GM19193 (cell line): ENCODE data around the gene TRERF1.

Source experiments
- POLR2A ChIP-seq: IDR thresholded peaks from 4 replicates; pipeline ENCODE4 v1.6.1; 2011; ENCODE audit not compliant: insufficient read depth, insufficient read length; ENCODE audit errors: extremely low read depth

Gene TRERF1

DNA sequence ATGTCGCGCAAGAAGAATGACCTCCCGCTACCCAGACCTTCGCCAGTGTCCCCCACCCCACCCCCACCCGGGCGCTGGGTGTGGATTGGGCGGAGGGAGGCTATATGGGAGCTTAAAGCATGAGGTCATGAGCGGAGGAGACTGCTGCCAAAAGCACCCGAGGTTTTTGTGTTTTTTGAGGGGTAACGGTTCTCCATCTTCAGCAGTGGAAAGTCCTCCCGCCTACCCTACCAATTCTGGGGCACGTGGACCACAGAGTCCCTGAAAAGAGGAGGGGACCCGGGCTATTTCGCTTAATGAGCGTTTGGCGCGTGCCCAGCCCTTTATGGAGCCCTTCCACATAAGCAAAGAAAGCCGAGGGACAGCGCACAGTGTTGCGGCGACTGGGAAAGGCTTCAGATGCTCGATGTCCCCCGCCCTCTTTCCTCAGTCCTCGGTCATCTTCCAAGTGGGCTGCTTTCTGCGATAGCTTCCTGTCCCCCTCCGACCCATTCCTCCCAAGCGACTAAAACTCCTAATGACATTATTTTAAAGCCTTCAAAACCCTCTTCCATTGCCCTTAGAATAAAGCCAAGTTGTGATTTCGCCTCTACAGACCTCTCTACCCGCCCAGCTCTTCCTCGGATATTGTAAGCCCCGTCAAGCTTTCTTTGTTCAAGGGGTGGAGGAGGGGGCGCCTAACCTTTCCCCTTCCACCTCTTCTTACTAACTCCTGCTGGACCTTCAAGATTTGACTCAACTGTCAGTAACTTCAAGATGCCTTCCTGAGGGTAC, 2.1 kb upstream of the TRERF1 start:
- no peak for TF ChIP-seq POLR2A

DNA sequence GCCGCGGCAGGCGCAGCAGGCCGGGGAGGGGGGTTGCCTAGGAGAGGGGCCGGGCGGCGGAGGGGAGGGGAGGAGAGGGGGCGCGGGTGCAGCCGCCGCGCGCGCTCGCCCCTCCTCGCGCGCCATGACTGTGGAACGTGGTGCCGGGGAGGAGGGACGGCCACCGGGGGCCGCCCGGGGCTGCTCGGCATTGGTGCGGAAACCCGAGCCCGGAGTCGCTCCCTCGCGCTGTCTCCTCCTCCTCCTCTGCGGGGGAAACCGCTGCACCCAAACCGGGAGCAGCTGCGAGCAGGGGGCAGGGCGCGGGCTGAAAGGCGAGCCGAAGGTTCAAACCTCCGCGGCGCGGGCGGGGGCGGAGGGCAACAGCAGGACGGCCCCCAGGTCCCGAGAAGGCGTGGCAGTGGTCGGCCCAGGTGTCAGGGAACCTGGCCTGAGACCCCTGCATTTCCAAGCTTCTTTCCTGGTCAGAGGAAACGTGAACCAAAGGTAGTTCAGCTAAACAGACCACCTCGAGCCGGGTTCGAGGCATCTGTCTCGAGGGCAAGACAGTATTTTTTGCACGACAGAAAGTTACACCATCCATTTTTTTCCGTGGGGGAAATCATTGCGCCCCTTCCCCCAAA, 1.4 kb upstream of the TRERF1 start:
- no peak for TF ChIP-seq POLR2A

DNA sequence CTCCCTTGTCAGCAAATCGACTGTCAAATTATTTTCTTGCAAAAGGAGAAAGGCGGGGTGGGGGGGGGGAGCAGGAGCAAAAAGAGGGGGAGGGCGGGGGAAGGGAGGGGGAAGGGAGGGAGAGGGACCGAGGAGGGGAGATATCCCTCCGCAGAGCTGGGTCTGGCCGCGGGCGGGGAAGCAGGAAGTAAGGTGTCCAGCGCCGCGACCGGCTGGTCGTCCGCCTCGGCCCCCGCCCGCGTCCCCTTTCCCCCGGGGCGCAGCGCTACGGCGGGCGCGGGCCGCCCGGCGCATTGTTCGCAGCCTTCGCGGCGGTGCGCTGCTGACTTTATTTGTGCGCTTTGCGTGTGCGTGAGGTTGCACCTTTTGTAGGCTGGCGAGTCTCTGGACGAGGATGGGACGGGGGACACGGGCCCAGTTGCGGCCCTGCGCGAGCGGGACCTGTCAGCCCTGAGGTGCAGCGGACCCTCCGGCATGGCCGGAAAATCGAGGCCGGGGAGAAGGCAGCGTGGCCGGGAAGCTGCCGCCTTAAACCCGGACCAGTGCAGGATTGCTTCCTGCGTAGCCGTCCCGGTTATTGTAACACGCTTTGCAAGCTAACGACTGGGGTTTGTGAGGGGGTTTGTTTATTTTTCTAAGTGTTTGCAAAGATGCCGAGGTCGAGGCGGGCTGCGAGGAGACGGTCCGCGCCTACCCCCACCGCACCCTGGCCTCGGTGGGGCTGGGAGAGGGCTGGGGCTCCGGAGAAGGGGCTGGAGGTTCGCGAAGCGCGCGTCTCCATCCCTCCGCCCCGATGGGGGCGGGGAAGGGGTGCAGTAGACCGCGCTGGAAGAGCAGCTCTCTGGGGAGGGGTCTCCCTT, 675 bp upstream of the TRERF1 start:
- no peak for TF ChIP-seq POLR2A

DNA sequence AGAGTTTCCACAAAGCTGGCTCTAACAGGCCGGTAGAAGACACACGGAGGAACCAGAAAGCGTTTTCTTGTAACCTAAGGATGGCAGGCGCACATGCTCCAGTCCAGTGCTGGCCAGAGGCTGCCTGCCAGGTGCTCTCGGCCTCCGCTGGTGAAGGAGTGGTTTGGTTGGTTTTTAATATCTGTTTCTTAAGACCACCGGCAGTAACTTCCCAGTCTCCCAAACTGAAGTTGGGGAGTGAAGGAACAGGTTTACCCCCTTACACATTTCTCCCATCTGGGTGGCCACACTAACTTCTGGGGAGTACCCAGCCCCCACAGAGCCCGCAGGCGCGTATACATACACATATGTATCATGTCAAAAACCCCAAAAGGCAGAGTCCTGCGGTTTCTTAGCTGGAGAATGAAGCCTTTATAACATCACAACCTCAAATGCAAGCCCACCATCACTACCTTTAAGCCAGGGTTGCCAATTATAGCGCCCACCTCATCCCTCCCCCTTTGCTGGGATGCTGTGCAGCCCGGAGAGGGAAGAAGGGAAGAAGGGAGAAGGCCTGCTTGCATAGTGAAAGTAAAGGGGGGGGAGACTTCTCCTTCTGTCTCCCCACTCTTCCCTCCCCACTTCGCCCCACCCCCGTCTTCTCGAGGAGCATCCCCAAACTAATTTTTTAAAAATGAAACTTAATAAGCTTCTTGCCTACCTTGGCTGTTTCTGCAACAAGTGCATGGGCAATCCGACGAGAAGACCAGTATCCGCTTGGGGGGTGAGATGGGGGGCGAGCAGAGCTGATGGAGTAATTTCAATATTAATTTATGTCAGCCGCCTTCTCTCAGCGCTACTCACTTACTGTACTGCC, 1.0 kb downstream of the TRERF1 start:
- no peak for TF ChIP-seq POLR2A

DNA sequence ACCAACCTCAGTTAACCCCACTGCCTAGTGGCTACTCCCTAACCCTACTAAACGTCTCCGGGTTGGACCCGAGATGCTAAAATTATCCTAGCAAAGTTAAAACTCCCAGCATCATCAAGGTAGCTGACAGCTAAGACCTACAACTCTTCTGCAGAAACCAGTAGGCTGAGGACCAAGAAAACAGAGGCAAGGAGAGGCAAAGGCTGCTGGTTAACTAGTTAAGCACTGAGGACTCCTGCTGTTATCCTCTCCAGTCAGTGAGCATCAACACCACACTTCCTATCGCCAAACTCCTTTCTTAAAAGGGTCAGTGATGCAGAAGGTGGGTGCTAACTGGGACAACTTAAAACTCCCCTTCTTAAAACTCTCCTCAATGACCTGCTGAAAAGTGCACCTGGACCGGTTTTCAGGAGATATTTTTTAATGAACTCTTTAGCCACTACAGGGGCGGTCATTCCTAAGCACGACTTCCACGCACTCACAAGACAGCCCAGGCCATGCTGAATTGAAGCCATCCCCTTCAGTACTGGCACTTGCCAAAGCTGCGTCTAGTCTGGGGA, 1.7 kb downstream of the TRERF1 start:
- TF ChIP-seq POLR2A = no peak

DNA sequence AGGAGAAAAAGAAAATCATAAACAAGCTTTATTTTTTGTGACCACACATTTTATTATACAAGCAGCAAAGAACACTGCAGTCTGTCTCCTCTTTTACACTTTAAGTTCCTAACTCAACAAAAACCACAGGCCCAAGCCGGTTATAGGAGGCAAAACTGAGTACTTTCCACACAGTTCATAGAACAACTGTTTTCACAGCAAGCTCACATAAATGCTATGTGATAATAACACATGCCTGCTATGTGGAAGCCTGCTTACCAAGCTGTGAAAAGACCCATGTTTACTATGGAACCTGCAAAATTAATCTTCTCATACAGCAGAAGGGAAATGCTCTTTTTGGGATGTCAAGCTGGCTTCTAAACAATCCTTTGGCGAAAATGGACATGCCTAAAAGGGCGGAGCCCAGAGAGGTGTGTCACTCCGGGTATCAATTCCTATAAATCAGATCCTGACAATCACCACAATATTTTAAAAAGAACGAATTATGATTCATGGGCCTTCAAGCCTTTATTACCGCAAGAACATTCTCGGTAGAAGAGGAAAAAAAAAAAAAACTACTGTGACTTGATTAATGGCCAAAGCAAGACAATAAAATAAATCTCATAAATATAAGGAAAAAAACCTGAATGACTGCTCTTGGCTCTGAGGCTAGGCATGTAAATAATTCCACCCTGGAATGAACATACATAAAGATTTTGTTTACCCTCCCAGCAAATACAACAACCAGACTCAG, 2.6 kb downstream of the TRERF1 start:
- no peak for TF ChIP-seq POLR2A

DNA sequence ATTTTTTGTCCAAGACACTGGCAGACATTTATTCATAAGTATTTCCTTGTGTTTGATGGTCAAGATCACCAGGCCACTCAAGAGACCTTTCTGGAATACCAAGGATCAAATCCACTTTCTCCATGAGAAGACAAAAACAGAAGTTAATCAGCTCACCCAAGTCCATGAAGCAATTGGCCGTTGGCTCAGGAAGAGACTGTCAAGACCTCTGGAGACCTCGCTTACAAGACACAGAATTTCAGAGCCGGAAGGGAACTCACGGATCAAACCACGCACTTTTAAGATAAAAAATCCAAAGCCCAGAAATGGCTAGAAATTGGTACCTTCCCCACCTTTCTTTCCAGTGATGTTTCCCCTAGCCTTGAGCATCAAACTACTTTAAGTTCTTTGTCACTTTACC, 3.3 kb downstream of the TRERF1 start:
- TF ChIP-seq POLR2A = no peak

DNA sequence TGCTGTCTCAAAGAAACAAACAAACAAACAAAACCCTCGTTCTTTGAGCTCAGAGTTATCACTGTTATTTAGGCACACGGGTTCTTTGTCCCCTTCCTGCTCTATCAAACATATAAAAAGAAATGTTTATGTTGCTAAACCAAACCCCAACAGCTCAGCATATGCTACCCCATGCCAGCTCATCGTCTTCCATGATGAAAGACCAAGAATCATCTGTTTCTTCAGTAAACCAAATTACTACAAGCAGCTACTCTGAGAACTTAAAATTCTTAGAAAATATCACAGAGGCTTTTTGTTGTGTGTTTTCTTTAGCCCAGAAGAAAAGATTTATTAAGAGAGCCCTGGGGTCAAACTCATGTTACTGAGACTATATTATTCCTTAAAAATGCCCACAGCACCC, 4.7 kb downstream of the TRERF1 start:
- no peak for TF ChIP-seq POLR2A

DNA sequence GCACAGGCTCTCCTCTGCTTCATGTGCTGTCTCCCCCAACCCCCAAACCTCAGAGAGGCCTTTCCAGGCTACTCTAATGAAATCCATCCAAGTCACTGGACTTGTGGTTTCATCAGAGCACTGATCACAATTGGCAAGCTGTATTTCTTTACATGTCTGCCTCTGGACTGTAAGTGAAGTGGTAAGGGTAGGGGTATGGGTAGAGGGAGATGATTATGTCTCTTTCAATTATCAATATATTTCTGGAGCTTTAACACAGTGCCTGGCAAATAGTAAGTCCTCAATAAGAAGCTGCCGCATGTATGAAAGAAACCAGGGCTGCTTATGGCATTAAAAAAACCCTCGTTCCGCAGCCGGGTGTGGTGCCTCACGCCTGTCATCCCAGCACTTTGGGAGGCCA, 5.4 kb downstream of the TRERF1 start:
- TF ChIP-seq POLR2A = no peak

DNA sequence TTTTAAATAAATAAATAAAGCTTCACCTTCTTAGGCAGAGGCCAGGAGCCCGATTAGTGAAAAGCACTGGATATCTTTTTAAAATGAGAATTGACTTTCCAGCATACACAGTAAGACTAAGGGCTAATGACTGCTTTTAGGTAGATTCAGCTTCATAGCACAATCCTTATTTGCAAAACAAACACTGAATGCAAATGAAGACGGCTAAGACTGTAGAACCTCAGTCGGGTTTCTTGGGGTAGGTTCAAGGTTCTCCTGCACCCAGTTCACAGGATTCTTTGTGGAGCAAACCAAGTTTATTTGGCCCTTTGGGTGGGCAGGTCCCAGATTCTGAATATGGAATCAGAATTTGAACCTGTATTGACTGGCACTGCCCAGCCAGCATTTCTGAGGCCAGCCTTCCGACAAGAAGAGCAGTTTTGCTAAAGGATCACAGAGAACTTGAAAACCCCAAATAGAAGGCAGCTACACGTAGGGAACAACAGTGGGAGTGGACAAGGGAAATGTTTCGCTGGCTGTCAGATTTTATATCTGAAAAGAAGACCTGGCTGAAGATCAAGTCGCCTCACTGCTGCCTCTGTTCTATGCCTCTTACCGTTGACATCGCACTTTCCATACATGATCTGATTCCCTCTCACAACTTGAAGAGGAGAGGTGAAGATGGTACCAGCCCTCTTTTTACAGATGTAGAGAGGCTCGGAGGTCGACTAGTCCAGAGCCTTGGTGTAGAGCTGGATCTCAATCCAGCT, 8.2 kb downstream of the TRERF1 start:
- TF ChIP-seq POLR2A = no peak

DNA sequence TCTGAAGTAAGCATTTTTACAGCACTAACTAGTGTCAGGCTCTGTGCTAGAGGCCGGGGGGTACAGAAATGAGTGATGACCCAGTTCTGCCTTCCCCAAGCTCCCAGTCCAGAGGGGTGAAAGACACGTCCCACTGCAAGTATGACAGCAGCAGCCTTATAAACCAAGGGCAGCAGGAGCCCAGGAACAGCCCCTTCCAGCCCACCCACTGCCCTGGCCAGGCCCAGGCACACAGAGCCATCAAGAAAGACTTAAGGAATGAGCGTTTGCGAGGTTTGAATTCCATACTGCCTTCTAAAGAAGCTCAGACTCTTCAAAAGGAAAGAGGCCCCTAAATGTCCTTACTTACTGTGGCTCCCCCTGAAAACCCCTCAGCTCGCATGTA, 10.0 kb downstream of the TRERF1 start:
- TF ChIP-seq POLR2A = no peak

DNA sequence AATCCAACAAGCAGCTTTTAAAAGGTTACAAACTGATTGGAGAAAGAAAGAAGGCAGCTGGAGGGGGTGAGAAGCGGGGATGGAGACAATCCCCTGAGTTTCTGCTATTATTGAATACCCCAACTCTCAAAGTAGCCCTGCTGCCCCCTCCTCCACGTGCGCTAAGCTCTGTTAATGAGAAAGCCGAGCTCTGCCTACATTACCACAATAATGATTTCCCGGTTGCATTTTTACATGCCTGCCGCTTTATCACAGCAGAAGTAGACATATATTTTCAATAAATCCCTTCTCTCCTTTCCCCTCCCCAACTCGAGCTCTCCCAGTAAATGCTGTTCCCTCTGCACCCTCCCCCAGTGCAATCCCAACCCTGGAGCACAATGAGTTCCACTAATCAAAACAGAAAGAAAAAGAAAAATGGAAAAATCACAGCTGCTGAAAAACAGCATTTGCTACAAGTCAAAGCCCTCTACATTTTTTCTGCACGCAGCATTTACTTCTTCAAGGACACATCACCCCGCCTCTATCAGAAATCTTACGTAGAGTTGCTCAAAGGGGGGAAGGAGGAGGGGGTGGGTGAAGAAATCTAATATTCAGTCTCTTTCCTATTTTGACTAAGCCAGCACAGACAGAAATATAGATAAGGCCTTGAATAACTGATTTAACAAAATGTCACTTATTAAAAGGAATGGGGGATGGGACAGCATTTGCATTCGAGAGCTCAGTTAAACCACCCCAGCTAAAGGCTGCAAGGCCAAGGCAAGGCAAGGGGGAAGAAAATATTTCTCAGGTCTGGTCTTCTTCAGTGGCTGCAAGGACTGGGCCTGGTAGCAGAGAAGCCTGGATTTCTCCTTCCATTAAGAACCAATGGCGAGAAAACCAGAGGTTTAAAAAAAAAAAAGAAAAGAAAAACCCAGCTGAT, 10.7 kb downstream of the TRERF1 start:
- no peak for TF ChIP-seq POLR2A
